NCI-H1092 (cell line): ENCODE results near the gene CYB5D1.
A peak's percentile ranks its signal among the peaks of the same experiment; 100 is the strongest.

Source experiments
- DNase-seq: peaks from one replicate; lab custom pipeline; 2025; lab: John Stamatoyannopoulos, UW

The CYB5D1 gene

GRCh38 chr17:7844292-7845154, 13.3 kb upstream of the CYB5D1 start:
- DNase-seq = peak; percentile 79

- no peak for DNase-seq
Observed at GRCh38 chr17:7845359-7846062, 12.3 kb upstream of the CYB5D1 start.

DNA sequence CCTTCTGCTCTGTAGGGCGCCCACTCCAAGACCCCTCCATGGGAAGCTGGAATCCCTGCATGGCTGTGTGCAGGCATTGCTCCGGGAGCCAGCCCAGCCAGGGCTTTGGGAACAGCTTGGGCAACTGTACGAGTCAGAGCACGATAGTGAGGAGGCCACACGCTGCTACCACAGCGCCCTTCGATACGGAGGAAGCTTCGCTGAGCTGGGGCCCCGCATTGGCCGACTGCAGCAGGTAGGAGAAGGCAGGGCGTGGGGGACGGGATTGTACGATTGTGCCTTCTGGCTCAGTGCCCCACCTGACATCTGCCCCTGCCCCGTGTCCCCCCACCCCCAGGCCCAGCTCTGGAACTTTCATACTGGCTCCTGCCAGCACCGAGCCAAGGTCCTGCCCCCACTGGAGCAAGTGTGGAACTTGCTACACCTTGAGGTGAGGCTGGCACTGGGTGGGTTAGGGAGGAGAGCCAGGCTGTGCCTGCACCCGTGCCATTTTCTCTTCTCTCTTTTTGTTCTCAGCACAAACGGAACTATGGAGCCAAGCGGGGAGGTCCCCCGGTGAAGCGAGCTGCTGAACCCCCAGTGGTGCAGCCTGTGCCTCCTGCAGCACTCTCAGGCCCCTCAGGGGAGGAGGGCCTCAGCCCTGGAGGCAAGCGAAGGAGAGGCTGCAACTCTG, 11.6 kb upstream of the CYB5D1 start:
- no peak for DNase-seq

GRCh38 chr17:7846765-7847661, 10.8 kb upstream of the CYB5D1 start:
- no peak for DNase-seq

DNA sequence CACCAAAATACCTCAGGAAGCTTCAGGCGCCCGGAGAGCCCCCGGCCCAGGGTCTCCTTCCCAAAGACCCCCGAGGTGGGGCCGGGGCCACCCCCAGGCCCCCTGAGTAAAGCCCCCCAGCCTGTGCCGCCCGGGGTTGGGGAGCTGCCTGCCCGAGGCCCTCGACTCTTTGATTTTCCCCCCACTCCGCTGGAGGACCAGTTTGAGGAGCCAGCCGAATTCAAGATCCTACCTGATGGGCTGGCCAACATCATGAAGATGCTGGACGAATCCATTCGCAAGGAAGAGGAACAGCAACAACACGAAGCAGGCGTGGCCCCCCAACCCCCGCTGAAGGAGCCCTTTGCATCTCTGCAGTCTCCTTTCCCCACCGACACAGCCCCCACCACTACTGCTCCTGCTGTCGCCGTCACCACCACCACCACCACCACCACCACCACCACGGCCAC, 9.6 kb upstream of the CYB5D1 start:
- no peak for DNase-seq

- no peak for DNase-seq
Observed at GRCh38 chr17:7848739-7849129, 9.1 kb upstream of the CYB5D1 start.

- no peak for DNase-seq
Observed at GRCh38 chr17:7849130-7849750, 8.6 kb upstream of the CYB5D1 start.

DNA sequence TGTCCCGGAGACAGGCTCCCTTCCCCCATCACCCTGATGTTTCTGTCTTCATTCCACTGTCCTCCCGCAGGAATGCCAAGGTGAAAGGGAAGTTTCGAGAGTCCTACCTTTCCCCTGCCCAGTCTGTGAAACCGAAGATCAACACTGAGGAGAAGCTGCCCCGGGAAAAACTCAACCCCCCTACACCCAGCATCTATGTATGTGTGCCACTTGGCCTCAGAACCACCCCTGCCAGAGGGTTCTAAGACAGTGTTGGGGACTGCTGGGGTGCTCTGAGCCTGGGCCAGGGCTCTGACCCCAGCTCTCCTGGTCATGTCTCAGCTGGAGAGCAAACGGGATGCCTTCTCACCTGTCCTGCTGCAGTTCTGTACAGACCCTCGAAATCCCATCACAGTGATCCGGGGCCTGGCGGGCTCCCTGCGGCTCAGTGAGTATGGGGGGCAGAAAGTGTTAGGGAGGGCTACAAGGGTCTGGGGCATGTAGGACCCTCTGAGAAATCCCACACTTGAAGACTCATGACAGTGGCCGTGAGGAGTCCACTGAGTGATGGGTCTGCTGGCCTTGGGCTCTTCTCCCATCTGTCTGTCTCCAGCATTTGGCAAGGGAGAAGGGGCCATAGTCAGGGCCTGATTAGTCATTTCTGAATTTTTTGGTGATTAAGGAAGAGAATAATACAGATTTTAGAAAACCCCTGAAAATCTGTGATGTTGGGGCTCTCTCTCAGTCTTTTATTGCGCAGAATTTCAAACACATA, 7.9 kb upstream of the CYB5D1 start:
- no peak for DNase-seq

GRCh38 chr17:7850701-7851437, 6.9 kb upstream of the CYB5D1 start:
- no peak for DNase-seq

DNA sequence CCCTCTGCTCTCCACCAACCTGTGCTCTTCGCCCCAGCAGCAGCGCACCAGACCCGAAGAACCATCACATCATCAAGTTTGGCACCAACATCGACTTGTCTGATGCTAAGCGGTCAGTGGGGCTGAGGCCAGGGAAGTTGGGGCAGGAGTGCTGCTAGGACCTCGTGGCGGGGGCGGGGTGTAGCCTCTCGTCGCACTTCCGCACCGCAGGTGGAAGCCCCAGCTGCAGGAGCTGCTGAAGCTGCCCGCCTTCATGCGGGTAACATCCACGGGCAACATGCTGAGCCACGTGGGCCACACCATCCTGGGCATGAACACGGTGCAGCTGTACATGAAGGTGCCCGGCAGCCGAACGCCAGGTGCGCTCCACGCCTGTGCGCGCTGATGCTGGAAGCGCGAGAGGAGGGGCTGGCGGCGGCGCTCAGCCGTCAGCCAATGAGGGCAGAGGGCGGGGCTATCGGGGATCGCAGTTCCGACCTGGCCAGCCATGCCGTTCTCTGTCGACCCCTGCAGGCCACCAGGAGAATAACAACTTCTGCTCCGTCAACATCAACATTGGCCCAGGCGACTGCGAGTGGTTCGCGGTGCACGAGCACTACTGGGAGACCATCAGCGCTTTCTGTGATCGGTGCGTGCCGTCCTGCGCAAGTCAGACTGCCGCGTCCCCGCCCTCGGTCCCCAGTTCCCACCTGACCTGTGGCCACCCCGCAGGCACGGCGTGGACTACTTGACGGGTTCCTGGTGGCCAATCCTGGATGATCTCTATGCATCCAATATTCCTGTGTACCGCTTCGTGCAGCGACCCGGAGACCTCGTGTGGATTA, 6.2 kb upstream of the CYB5D1 start:
- DNase-seq = peak; percentile 83

DNA sequence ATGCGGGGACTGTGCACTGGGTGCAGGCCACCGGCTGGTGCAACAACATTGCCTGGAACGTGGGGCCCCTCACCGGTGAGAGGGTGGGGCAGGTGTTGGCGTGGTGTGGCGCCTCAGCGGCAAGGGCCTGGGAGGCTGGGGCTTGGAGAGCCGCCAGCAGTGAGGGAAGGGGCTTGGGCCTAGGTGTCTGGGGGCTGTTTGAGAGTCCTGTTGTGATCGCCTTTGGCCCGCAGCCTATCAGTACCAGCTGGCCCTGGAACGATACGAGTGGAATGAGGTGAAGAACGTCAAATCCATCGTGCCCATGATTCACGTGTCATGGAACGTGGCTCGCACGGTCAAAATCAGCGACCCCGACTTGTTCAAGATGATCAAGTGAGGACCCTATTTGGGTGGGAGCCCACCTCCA, 5.5 kb upstream of the CYB5D1 start:
- no peak for DNase-seq

- DNase-seq = no peak
Observed at GRCh38 chr17:7852919-7853690, 4.7 kb upstream of the CYB5D1 start.

DNA sequence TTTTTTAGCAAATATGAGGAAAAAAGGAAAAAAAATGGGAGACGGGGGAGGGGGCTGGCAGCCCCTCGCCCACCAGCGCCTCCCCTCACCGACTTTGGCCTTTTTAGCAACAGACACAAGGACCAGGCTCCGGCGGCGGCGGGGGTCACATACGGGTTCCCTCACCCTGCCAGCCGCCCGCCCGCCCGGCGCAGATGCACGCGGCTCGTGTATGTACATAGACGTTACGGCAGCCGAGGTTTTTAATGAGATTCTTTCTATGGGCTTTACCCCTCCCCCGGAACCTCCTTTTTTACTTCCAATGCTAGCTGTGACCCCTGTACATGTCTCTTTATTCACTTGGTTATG, 4.1 kb upstream of the CYB5D1 start:
- no peak for DNase-seq

DNA sequence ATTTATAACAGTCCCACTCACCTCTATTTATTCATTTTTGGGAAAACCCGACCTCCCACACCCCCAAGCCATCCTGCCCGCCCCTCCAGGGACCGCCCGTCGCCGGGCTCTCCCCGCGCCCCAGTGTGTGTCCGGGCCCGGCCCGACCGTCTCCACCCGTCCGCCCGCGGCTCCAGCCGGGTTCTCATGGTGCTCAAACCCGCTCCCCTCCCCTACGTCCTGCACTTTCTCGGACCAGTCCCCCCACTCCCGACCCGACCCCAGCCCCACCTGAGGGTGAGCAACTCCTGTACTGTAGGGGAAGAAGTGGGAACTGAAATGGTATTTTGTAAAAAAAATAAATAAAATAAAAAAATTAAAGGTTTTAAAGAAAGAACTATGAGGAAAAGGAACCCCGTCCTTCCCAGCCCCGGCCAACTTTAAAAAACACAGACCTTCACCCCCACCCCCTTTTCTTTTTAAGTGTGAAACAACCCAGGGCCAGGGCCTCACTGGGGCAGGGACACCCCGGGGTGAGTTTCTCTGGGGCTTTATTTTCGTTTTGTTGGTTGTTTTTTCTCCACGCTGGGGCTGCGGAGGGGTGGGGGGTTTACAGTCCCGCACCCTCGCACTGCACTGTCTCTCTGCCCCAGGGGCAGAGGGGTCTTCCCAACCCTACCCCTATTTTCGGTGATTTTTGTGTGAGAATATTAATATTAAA, 3.6 kb upstream of the CYB5D1 start:
- DNase-seq = no peak

DNA sequence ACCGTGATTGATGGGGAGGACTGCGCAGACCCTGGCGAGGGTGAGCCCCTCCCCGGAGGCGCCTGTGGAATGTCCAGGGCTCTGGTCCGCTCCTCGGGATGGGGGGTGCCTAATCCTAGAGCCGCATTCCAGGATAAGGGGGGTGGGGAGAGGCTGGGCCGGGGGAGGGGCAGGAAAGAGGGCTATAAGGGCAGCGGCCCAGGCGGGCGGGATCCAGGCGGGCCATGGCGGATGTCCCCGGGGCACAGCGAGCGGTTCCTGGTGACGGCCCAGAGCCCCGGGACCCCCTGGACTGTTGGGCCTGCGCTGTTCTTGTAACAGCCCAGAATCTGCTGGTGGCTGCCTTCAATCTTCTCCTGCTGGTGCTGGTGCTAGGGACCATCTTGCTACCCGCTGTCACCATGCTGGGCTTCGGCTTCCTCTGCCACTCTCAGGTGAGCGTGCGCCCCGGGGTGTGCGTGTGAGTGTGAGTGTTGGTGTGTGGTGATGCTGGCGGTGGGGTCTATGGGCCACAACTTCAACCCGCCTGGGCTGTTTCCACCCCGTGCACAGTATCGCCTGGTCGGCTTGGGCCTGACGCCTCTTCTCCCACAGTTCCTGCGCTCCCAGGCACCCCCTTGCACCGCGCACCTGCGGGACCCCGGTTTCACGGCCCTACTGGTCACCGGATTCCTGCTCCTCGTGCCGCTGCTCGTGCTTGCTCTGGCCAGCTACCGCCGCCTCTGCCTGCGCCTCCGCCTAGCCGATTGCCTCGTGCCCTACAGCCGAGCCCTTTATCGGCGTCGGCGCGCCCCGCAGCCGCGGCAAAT, 2.7 kb upstream of the CYB5D1 start, which contains the start of gene TMEM88:
TSS of gene TMEM88 (plus strand) at position 216 of the 809 bp plus-strand sequence. CDS start at position 225, 9 bp downstream.
- no peak for DNase-seq

DNA sequence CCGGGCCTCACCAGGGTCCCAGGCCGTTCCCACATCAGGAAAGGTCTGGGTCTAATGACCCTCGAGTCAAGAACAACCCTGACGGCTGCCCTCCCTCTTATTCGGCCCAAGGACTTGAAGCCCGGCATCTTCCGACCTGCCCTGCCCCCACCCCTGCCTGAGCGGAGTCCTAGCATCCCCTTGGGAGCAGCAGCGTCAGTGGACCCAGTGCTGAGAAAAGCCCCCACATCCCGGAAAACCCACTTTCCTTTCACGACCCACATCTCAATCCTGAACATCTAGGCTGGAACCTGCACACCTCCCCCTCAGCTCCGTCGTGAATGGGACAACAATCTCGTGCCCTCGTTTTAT, 2.2 kb upstream of the CYB5D1 start:
- DNase-seq = no peak
